NB4 (cell line): Measurements from ENCODE around the gene RYR3.

ENCODE experiments used
- DNase-seq: peaks from one replicate; pipeline ENCODE4 v3.0.0; 2010; ENCODE audit warnings: low read depth
- H3K4me3 ChIP-seq: one replicate; pipeline ENCODE4 v1.5.1; 2011; ENCODE audit warnings: mild to moderate bottlenecking, low read depth, low read length, moderate library complexity
- CTCF ChIP-seq: IDR thresholded peaks from one replicate; pipeline ENCODE4 v1.5.1; 2012; ENCODE audit warnings: low read depth, low read length
- MAX ChIP-seq: IDR thresholded peaks from 2 replicates; pipeline ENCODE4 v1.6.1; 2011; ENCODE audit warnings: low read depth, low read length
- MYC ChIP-seq: IDR thresholded peaks from 2 replicates; pipeline ENCODE4 v1.6.1; 2011; ENCODE audit warnings: low read depth, low read length
- POLR2A ChIP-seq: IDR thresholded peaks from 2 replicates; pipeline ENCODE4 v1.6.1; 2011; ENCODE audit warnings: mild to moderate bottlenecking; ENCODE audit not compliant: insufficient read length; ENCODE audit errors: extremely low read depth

The RYR3 gene

GRCh38 chr15:33882921-33883320 is 572.2 kb downstream of the RYR3 start:
- no peak for DNase-seq
- TF ChIP-seq CTCF (no peak), POLR2A (no peak), MAX (no peak), MYC (no peak)
- no peak overlapping the region for H3K4me3 ChIP-seq

- DNase-seq: no peak
- TF ChIP-seq CTCF: no peak
- no peak overlapping the region for H3K4me3 ChIP-seq
Observed at GRCh38 chr15:33888176-33888575, 577.4 kb downstream of the RYR3 start.

- DNase-seq: no peak
- TF ChIP-seq MAX (no peak), POLR2A (no peak)
- H3K4me3 ChIP-seq: no peak overlapping the region
Observed at GRCh38 chr15:33894193-33894592, 583.4 kb downstream of the RYR3 start.

GRCh38 chr15:33902043-33902442 is 591.3 kb downstream of the RYR3 start:
- DNase-seq: no peak
- TF ChIP-seq POLR2A: no peak
- no peak for TF ChIP-seq MYC
- TF ChIP-seq CTCF: no peak
- TF ChIP-seq MAX: no peak
- no peak overlapping the region for H3K4me3 ChIP-seq

- no peak overlapping the region for H3K4me3 ChIP-seq
- TF ChIP-seq MYC (no peak), CTCF (no peak), POLR2A (no peak), MAX (no peak)
- no peak for DNase-seq
Observed at GRCh38 chr15:33903661-33904060, 592.9 kb downstream of the RYR3 start.

- TF ChIP-seq MAX: no peak
- DNase-seq: no peak
- H3K4me3 ChIP-seq: no peak overlapping the region
Observed at GRCh38 chr15:33907326-33907725, 596.6 kb downstream of the RYR3 start.

- DNase-seq: no peak
- TF ChIP-seq CTCF (no peak), MYC (no peak), POLR2A (no peak), MAX (no peak)
- no peak overlapping the region for H3K4me3 ChIP-seq
Observed at GRCh38 chr15:33908406-33908805, 597.6 kb downstream of the RYR3 start.
